Sigmoid colon (tissue), 4 donors: Measurements from ENCODE around the gene BIK.

Experiments used
- EP300 ChIP-seq, 4 donors: sonication (generic); formaldehyde crosslinking; IDR thresholded peaks; one replicate each; pipeline ENCODE4 v1.6.1; 2017; ENCODE audit warnings: antibody characterized with exemption in 4 of 4
- POLR2A ChIP-seq, 2 donors: fragments of 450-650 bp; IDR thresholded peaks; one replicate each; pipeline ENCODE4 v1.6.1; 2016; ENCODE audit warnings: antibody characterized with exemption in 2 of 2, mild to moderate bottlenecking in 2 of 2, moderate library complexity in 2 of 2
- POLR2AphosphoS5 ChIP-seq, 4 donors: sonication (generic); formaldehyde crosslinking; IDR thresholded peaks; one replicate each; pipeline ENCODE4 v1.6.1; 2017; ENCODE audit warnings: antibody characterized with exemption in 4 of 4

DNA sequence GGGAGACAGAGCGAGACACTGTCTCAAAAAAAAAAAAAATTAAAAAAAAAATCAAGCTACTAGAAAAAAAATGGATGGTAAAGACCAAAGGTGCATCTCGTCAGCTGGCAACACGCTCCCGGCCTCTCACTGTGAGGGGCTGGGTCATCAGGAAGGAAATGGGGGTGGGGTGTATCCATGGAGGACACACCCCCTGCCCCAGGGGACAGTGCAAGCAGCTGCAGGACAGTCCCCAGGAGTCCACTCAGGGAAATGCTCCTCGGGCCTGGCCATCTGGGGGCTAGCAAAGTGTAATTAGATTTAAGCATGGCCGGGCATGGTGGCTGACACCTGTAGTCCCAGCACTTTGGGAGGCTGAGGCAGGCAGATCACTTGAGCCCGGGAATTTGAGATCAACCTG lies 44.4 kb upstream of the BIK start:
- TF ChIP-seq POLR2A (IDR thresholded peaks at IDR 0.05) (no peak), POLR2AphosphoS5 (IDR thresholded peaks at IDR 0.05) (no peak), EP300 (IDR thresholded peaks at IDR 0.05) (no peak)
